A549 treated with AZD9567 at 1 μM for 4 hours (cell line): ENCODE results near the gene G6PC2. TPM values are rescaled to one million over a fixed set of nuclear protein-coding genes. Genes with fewer than 3 reads are reported as not detected.

ENCODE experiments used
- total RNA-seq: library from RNA; stranded (reverse); fragments of 200-300 nt; extraction: Qiagen RNA extraction; gene quantifications from 5 replicates; pipeline ENCODE4 v1.2.3, GENCODE V29; 2022; ENCODE audit not compliant: insufficient read depth

The G6PC2 gene, protein sequence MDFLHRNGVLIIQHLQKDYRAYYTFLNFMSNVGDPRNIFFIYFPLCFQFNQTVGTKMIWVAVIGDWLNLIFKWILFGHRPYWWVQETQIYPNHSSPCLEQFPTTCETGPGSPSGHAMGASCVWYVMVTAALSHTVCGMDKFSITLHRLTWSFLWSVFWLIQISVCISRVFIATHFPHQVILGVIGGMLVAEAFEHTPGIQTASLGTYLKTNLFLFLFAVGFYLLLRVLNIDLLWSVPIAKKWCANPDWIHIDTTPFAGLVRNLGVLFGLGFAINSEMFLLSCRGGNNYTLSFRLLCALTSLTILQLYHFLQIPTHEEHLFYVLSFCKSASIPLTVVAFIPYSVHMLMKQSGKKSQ
- total RNA-seq: not detected in 5 replicates

DNA sequence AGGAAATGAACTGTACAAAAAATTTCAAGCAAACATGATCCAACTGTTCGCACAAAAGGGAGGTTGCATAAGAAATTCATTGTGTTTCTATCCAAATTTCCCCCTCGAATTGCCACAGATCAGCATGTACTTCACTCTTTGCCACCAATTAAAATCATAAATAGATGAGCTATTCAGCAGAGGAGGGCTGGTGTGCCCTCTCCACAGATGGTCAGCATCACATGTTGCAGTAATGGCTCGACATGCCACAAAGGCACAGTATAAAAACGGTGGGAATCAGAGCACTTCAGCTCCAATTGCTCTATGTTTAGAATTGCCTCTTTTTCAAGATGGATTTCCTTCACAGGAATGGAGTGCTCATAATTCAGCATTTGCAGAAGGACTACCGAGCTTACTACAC is at the start of gene G6PC2:
TSS of gene G6PC2 (plus strand) at position 289 of the 400 bp plus-strand sequence. CDS start at position 330, 41 bp downstream.

DNA sequence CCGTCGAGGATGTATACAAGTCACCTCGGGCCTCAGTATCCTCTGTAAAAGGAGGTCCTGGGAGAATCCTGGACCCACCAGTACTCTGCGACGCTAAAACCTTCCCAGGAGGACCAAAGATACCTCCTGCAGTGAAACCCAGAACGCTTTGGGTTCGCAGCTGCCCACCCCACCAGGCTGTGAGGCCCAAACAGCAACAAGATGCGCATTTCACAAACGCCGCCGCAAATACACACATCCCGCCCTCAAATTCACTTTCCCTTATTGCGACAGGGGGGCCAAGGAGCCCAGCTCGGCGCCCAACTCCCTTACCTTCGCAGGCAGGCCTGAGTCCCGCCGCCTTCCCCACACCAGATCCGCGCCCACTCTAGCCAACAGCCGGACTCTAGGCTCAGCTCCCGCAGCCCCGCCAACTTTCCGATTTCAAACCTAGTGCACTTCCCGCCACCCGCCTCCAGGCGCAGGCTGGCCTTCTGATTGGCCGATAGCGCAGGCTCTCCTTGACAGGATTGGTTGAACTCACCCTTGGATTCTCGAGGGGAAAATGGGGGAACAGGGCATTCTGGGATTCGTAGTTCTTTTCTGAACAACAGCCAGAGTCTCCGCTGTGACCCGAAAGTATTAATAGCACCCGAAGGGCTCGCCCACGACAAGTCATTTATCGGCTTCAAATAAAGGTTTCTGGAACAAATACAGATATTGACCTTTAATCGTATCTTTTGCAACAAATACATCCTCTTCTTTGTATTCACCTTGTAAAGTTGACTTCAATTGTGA is 10.9 kb upstream of the G6PC2 start, which contains the start of gene SPC25:
TSS of gene SPC25 (minus strand) at position 425 of the 777 bp plus-strand sequence. CDS start 911 bp downstream, outside the sequence.

Other genes with a start within 250 kb of the G6PC2 start
- 1.0 to 2.3 TPM (median 1.5 TPM) in 5 replicates for gene NOSTRIN, start 98.7 kb upstream of the G6PC2 start, total RNA-seq
- 15.0 to 25.6 TPM (median 18.8 TPM) in 5 replicates for gene SPC25, start 10.9 kb upstream of the G6PC2 start, total RNA-seq
- 0.01 to 0.02 TPM in 2 of 5 replicates, not detected in the others for gene ABCB11, start 130.0 kb downstream of the G6PC2 start, total RNA-seq
- 1.7 to 3.7 TPM (median 2.1 TPM) in 5 replicates for gene DHRS9, start 168.3 kb downstream of the G6PC2 start, total RNA-seq